Activated CD4-positive, alpha-beta T cell treated with anti-CD3 and anti-CD28 coated beads for 48 hours (primary cell): Measurements from ENCODE around the gene CSNK1E.

Source experiments
- DNase-seq: peaks from one replicate; pipeline ENCODE4 v3.0.0-alpha.2; 2020

CSNK1E gene

DNA sequence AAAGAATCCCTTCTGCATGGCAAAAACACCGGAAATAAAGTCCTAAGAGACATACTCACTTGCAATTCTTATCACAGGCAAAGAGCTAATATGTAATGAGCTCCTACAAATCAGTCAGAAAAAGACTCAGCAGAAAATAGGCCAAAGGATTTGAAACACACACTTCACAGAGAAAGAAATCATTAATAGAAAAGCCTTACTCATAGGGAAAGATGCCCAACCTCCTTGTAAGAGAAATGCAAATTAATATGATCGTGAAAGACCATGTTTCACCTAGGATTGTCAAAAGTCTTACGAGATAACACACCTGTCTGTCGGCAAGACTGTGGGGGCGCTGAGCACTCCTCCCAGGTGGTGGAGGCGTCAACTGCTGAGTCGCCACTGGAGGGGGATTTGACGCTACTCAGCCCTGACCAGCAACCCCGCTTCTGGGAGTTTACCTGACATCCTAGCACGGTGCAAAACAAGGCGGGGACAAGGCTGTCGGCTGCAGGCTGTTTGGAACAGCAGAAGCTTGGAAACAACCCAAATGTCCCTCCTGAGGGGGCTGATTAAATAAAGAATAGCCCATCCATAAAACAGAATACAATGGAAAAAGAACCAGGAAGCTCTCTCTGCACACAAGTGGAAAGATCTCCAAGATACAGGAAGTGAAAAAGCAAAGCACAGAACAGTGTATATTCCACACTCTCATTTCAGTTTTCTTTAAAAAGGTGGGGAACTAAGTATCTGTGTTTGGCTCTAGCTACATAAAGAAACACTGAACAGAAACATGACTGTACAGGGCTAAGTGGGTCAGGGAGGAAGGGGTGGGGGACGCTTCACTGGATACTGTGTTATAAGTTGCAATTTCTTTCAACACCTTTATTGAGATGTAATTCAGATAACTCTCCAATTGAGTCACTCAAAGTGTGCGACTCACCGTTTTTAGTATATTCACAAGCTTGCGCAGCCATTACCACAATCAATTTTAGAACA lies 11.5 kb downstream of the CSNK1E start:
- peak; percentile 52 for DNase-seq

DNA sequence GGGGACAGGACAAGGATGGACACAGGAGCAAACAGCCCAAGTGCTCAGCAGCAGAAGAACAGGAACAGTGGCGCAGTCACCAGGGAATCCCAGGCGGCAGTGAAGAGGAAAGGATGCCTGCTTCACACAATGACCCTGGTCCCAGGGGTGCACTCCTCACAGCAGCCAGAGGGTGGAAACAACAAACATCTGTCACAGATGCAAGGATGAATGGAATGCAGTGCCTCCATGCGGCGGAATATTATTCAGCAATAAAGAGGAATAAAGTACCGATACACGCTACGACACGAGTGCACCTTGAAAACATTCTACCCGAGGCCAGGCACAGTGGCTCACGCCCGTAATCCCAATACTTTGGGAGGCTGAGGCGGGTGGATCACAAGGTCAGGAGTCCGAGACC lies 12.7 kb downstream of the CSNK1E start:
- no peak for DNase-seq

DNA sequence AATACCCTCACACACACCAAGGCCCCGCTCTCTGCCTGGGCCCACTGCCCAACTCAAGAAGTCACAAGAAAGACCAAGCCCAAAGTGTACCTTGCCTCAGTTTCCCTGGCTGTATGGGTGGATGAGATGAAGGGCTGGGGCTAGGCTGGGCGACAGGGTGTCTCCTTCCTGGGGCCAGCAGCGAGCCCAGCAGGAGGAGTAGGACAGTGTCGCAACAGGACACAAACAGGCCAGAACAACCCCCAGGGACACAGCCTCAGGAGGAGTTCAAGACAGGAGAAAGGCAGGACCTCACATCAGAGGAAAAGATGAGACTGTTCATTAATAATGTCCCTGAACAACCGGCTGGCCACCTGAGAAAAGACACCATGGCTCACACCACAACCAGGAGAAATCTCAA lies 13.3 kb downstream of the CSNK1E start:
- no peak for DNase-seq

DNA sequence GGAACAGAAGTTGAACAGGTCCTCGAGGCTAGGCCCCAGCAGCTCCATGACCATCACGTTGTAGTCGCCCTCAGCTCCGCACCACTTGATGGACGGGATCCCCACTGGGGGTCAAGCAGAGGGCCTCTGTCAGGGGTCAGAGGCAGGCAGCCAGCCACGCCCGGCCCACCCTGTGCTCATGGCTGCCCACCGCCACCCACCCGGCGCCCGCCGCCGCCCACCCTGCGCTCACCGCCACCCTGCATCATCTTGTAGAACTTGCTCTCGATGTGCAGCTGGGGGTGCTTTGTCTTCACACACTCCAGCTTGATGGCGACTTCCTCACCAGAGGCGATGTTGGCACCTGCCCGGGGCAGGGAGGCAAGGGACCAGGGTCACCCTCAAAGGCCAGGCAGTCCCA lies 14.3 kb downstream of the CSNK1E start:
- DNase-seq: no peak

DNA sequence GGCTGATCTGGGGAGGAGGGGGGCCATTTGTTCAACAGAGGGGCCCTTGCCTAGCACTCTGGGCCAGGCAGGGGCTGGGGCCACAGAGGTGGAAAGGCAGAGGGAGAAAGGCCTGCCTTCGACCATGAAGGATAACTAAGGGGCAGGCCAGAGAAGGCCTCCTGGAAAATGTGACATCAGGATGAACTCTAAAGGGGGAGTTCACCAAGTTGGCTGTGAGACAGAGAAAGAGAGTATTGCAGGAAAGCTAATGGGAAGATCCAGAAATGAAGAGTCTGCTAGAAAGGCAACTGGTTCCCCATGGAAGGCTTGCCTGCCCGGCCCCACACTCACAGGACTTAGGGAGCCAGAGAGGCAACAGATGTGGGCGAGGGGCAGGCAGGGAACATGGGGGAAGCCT lies 16.3 kb downstream of the CSNK1E start:
- no peak for DNase-seq

DNA sequence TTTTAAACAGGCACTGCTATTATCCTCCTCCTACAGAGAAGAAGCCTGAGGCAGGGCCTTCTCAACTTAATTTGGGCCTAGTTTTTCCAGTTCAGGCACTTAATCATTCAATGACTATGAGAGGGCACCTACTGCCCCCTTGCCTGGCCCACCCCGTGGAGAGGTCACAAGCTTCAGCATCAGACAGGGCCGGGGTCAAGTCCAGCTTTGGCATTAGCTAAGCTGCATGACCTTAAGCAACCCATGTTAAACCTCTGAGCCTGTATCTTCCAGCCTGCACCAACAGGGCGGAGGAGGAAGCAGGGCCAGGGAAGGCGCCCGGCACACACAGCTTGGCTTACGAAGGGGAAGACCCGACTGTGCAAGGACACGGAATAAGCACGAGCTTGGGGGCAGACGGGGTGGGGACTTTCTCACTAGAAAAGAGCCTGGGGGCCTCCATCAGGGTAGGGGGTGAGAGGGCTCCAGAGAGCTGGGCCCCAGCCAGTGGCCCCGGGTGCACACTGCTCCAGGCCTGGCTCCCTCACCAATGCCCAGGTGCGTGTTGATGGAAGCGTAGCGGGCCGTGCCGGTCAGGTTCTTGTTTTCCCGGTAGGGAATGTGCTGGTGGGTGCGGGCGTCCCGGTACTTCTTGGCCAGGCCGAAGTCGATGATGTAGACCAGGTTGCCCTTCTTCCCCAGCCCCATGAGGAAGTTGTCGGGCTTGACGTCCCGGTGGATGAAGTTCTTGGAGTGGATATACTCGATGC lies 16.9 kb downstream of the CSNK1E start:
- DNase-seq: no peak

DNA sequence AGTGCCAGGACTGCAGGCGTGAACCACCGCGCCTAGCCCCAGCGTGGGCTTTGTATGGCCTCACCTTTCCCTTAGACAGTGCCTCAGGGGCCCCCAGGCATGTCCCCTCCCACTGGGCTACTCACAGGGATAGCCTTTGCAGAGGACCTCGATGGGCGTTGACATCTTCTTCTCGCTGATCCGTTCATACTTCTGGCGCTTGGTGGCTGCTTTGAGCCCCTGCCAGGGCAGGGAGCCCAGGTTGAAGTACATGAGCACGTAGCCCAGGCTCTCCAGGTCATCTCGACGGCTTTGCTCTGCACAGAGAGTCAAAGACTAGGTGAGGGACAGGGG lies 17.5 kb downstream of the CSNK1E start:
- no peak for DNase-seq

DNA sequence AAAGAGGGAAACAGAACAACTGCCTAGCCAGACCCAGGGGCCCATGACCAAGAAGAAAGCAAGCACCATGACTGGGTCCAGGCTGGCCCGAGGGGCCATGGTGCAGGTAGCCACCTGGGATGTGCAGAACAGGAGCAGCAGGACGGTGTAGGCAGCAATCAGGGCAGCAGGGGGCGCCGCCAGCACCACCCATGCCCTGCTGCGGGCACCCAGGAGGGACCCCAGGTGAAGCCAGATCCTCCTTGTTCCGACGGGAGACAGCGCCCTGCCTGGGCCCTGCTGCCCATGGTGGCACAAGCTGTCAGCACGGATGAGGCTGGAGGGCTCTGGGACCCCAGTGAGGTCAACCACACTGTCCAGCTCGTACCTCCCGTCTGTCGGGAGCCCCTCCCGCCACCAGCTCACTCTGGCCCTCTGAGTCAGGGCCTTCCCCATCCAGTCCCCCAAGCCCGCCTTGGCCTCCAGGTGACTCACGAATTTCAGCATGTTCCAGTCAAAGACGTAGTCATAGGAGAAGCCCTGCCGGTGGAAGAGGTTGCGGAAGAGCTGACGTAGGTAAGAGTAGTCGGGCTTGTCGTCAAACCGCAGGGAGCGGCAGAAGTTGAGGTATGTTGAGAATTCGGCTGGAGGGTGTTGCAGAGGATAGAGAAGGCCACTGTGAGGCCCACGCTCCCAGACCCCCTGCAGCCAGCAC lies 18.8 kb downstream of the CSNK1E start:
- DNase-seq: peak; percentile 63

DNA sequence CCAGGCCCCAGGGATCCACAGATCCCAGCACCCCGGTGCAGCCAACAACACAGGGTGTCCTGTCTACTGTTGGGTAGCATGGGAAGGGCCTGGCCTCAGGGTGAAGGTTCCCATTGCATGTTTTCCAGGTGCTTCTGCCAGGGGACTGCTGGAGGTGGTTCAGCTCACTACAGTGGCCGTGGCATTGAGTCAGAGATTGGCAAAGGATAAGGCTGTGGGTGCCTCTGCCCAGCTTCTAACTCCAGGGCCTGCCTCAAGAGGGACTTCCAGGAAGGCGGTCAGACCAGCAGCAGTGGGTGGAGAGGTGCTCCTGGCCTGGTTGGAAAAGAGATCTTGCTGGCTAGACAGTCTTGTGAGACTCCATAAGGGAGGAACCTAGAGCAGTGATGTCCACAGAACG lies 20.9 kb downstream of the CSNK1E start:
- no peak for DNase-seq

DNA sequence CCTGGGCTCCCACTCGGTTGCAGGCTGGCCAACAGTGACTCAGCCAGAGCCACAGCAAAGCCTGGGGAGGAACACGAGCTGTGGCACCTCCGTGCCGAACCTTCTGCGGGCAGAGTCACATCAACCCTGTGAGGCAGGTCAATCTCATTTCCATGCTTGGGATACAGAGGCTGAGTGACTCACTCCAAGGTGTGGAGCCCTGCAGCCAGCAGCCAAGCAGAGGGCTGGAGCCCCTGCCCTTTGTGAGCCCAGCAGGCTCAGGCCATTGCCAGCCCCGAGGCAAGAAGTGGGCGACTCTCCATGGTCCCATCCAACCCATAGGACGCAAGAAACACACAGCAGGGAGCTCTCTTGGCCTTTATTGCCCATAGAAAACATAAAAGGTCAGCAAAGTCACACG lies 21.4 kb downstream of the CSNK1E start:
- no peak for DNase-seq

DNA sequence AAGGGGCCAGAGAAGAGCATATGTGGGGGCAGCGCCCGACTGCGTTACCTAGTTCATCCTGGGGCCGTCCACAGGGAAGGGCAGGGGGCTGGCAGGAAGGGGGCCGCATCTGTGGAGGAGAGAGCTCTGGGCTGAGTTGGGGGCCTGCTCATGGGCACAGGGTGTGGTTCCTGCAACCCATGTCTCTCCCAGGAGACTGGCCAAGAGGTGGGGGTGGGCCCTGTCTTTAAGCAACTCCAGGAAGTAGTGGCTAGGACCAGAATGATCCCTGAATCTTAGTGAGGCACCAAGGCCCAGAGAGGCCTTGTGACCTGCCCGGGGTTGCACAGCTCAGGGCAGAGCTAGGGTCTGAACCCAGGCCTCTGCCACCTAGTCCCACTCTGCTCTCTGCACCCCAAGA lies 21.9 kb downstream of the CSNK1E start:
- DNase-seq: no peak

DNA sequence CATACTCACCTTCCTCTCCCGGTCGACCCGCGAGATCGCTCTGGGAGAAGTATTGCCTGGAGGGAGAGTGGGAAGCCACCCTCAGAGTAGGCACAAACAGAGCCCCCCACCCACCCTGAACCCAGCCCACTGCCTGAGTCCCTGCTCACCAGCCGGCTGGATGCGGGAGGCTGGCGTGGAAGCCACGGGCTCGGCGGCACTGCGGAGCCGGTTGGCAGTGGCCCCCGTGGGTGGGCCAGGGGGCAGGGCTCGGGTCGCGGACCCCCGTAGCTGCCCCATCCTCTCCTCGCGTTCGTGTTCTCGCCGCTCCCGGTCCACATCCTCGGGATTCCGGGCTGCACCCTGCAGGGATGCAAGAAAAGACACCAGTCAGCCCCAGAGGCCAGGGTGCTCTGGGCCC lies 23.0 kb downstream of the CSNK1E start:
- no peak for DNase-seq

DNA sequence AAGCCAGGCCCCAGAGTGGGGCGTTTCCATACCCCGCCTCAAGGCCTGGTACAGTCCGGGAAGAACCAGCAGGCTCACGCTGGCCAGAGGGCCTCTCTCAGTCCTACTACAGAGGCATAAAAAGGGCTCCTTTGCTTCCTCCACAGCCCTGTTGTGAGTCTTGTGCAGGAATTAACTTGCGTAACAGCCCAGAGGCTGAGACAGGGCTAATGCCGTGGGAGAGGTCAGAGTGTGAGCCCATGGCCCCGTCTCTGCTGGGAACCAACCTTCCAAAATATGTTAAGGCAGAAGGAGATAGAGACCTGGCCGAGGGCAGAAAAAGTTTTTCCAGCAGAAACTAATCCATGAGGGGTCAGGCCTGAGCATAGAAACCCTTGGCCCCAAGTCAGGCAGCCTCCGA lies 24.5 kb downstream of the CSNK1E start:
- no peak for DNase-seq

DNA sequence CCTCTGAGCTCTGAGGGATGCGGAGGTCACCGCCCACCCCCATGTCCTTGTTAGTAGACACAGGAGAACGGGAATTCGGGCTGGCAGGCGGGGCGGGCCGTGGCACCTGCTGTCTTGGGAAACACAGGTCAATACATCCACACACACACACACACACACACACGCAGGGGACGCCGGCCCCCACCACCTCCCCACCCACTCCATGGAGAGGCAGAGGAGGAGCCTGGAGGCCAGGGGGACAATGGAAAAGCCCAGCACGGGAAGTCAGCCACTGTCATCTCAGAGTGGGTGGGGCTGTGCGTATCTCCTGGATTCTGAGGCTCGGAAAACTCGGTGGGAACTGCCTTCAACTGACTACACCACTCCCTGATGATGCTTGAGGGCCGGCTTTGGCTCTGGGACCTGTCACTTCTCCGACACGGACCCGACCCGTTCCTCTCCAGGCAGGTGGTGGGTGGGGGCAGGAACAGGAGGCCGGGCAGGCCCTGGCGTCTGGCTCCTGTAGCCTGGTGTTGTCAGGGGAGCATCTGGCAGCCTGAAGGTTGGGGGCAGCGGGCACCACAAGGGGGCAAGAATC lies 25.9 kb downstream of the CSNK1E start:
- no peak for DNase-seq

DNA sequence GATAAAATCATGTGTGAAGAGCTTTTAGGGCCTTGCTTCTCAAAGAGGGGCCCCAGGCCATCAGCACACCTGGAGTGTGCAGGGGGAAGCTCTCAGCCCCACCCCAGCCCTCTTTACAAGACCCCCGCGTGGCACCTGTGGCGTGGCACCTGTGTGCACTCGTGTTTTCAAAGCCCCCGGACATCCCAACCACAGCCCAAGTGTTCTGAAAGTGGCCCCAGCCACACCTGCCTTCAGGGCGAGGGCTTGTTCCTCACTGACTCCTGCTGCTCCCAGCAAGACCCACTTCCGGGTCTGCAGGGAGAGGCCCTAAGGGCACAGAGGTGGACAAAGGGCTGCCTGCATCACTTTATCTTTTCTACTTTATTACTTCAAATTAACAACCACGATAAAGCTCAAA lies 26.9 kb downstream of the CSNK1E start:
- no peak for DNase-seq

DNA sequence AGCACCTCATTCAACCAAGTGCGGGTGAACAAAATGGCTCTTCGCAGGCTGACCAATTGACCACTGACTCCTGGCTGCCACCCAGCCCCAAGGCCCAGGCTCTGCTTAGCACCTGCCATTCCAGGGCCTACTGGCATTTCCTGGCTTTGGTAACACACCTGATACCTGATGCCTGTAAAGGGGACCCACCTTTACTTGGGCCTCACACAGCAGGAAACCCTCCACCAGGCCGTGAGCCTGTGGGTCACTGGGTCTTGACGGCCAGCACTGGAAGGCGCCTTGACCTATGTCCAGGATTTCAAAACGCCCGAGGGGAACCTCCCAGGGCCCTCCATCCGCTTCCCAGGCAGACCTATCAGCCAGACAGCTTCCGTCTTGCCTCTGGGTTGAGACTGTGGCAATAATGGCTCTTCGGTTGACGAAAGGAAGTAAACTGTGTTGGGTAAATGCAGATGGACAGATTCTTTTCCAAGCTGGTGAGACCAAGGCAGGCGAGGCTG lies 27.6 kb downstream of the CSNK1E start:
- DNase-seq: no peak

DNA sequence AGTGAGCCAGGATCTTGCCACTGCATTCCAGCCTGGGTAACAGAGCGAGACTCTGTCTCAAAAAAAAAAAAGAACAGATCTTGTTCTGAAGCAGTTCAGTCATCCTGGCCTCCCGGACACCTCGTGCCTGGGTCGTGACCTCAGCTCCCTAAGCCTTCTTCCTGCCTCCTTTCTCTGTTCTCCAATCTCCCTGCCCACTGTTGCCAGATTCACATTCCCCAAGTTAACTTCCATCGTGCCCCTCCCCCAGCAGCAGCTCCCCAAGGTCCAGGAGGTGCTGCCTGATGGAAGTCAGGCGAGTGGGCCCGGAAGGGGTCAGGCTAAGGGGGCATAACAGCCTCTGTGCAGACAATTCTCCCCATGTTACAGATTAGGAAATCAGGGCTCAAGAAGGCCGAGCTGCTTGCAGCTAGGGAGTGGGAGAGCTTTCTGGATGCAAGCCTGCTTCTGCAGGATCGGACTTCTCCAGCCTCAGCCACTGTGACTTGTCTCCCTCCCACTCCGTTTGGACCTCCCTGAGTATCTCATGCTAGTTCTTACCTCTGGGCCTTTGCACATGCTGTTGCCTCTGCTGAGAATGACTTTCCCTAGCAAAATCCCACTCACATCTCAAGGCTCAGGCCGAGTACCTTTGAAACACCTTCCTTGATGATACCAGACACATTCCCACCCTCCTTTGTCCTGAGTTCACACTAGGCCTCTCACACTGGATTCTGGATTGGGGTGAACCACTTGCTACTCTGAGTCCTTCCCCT lies 30.1 kb downstream of the CSNK1E start:
- DNase-seq: no peak

DNA sequence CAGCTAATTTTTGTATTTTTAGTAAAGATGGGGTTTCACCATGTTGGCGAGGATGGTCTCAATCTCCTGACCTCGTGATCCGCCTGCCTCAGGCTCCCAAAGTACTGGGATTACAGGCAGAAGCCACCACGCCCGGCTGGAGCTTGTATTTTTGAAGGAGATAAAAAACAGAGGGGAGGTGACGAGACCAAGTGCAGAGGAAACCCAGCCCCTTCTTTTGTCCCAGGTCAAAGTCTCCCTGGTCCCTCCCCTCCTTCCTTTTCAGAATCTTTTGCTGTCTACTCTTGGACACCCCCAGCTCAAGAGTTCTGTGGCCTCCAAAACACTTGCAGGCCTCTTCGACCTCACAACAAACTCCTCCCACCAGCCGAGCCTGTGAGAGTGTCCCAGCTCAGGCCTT lies 32.2 kb downstream of the CSNK1E start:
- no peak for DNase-seq

DNA sequence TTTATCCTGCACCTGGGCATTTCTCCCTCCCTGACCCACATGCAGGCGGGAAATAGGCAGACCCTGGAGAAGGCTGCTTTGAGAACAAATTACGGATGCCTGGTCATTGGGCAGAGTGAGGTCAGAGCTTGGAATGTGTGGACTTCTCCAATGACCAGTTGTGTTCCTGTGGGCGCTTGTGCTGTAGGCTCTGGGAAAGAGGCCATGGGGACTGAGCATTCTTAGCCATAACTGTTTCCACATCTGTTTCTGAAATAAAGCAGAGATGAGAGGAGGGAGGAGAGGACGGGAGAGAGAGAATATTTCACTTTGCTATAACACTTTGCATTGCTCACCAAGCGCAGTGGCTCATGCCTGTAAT lies 33.2 kb downstream of the CSNK1E start:
- no peak for DNase-seq

DNA sequence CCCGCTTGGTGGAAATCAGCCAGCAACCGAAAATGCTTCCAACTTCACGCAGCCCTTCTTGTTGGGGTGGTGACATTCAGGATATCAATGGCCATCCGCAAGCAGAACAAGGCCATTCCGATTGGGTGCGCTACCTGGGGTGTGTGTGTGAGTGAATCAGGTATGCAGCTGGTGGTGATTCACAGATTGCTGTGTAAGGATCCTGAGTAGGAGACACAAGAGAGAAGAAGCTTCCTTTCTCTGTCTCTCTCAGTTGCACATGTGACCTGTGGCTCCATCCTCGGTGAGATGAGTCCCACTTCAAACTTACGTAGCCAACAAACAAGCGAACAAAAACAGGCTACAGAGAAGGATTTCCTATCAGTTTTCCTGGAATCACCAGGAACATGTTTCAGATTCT lies 34.8 kb downstream of the CSNK1E start:
- DNase-seq: no peak

DNA sequence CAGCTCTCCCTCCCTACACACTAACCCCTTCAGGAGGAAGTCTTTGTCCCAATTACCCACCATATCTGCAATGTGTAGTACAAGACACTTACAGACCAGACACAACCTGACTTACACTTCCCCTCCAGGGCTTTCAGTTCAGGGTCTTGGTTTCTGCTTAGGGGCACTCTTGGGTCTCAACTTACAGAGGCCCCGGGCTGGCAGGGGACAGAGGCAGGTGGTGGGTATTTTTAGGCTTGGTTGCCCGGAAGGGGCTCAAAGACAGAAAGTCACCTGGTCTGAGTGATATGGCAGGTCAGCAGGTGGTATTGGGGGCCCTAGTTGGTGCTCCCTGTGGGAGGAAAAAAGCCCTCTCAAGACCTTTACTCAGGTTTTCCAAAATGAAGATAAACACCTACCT lies 41.1 kb downstream of the CSNK1E start:
- DNase-seq: no peak

DNA sequence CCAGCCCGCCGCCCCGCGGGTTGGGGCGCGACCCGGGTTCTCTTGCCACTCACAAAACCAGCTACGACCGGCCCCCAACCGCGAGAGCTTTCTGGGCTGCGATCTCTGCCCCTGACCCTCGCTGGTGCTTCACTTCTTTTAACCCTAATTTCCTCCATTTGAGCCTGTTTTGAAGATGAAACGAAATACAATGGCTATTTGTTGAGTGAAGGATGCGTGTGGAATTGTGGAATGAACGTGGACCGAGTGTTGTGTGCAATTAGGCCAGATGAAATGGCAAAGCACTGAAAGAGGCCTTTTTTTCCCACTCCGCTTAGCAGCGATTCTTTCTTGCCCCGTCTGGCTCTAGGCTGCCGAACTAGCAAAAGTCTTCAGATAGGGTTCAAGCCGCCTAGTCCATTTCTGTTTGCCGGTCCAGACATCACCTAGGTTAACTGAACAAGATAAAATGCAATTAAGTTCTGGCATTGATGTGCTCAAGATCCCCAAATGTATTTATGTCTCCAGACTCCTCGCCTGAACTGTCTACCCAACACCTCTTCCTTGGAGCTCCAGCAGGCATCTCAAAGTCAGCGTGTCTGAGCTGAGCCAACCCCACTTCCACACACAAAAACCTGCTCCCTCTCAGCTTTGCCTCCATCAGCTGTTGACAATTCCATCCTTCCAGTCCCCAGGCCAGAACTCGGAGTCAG lies 44.0 kb downstream of the CSNK1E start:
- no peak for DNase-seq
